ENCODE data around the gene LRRFIP1.

The LRRFIP1 gene

DNA sequence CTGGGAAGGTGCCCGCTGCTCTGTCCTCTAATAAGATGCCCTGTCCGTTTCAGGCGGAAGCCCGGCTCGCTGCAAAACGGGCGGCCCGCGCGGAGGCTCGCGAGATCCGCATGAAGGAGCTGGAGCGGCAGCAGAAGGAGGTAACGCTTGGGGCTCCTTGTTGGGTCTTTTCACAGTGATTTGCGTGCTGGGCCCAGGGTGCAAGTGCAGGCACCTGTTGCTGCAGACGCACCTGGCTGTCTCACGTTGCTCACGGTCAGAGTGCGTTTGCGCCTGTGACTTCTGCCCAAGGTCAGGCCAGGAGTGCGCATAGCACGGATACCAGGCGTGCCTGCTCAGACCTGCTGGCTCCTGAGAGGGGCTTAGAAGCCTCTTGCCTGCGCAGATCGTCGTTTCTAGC, 81.1 kb downstream of the LRRFIP1 start:
- DNase-seq: no peak

DNA sequence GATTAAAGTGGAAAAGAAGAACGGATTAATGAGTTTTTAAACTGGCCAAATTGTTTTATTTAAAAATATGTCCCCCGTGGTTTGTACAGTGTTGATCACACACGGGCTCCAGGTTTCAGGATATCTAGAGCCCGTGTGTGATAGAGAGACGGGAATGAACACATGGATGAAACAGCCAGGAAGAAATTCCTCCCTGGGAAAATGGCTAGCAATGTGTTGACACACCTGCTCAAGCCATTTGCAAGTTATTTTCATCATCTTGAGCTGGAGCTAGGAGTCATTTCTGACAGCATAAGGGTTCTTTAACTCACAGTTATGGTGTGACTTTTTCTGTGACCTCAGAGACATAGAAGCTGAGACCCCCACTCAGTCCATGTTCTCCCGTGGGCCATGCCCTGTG, 81.6 kb downstream of the LRRFIP1 start:
- DNase-seq: no peak

GRCh38 chr2:237711458-237712150, 84.2 kb downstream of the LRRFIP1 start:
- no peak for DNase-seq

GRCh38 chr2:237712477-237713377, 85.3 kb downstream of the LRRFIP1 start:
- DNase-seq: no peak

GRCh38 chr2:237714690-237715458, 87.5 kb downstream of the LRRFIP1 start:
- DNase-seq: peak; percentile 56

- DNase-seq: no peak
These were observed 88.1 kb downstream of the LRRFIP1 start for GRCh38 chr2:237715459-237715947.

- no peak for DNase-seq
These were observed 88.6 kb downstream of the LRRFIP1 start for GRCh38 chr2:237716011-237716410.

DNA sequence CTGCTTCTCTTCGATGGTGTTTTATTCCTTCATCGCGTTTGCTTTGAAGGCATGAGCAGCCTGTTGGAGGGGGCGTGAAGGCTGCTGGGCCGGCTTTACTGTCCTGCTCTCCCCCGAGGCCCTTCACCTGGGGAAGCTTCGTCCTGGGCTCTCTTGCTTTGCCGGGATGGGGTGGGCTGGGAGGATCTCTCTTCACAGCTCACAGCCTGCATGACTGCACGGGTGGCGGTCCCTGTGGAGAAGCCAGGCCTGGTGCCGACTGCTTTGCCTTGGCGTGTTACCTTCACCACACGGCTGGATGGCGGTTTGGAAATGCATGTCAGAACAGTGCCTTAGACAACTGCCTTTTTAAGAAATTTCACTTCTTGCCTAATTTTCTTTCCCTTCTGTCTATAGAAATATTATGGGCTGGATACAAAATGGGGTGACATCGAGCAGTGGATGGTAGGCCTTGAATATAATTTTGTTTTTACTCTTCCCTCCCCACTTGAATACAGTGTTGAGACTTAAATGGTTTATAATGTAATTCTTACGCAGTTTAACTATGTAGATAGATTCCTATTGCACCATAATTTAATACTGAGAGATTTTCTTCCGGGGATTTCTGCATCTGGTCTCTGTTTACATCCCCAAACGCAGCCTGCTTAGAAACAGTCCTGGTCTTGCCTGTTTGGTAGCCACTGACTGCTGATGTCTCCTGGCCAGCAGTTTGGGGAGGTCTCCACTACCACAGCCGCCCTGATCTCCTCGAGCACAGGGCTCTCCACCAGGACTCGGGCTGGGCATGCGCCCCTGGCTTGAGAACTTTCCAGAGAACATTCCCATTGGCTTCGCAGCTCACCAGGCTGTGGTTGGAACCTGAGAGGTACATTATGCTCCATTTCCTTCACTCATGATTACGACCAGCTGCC, 90.2 kb downstream of the LRRFIP1 start:
- no peak for DNase-seq

DNA sequence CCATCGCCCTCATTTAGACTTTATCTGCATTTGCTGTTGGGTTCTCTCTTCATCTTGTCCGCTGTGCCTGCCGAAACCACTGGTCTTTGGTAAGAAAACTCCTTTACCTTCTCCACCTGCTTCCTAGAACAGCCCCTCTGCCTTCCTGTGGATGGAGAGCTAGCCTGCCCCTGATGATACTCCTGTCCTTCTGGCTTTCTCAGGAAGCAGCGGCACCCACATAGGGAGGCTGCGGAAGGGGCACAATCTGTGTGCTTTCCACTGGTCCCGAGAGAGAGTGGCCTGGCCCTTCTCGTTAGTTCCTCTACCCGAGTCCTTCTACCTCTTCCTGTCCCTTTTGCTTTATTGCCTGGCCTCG, 90.9 kb downstream of the LRRFIP1 start:
- no peak for DNase-seq

GRCh38 chr2:237720444-237720843, 93.1 kb downstream of the LRRFIP1 start:
- no peak for DNase-seq

- peak; percentile 78 for DNase-seq
These were observed 93.6 kb downstream of the LRRFIP1 start for GRCh38 chr2:237720957-237721356.

GRCh38 chr2:237721458-237721857, 94.1 kb downstream of the LRRFIP1 start:
- DNase-seq: no peak

GRCh38 chr2:237722616-237723015, 95.2 kb downstream of the LRRFIP1 start:
- DNase-seq: no peak

DNA sequence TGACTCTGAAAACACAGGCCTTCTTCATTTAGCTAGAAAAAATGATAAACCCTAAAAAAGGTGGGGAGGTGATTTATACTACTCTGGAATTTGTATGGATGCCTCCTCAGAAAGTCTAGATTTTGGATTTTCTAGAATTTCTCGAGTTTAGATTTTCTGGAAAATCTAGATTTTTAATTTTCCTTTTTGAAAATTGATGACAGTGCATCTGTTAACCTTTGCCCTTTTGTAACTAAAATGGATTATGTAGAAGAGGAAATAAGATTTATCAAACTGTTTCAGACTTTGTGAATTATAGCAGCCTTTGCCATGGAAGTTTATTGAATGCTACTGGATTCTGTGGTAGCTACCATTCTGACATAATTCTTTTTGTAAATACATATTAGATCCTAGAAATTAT, 95.6 kb downstream of the LRRFIP1 start:
- no peak for DNase-seq

DNA sequence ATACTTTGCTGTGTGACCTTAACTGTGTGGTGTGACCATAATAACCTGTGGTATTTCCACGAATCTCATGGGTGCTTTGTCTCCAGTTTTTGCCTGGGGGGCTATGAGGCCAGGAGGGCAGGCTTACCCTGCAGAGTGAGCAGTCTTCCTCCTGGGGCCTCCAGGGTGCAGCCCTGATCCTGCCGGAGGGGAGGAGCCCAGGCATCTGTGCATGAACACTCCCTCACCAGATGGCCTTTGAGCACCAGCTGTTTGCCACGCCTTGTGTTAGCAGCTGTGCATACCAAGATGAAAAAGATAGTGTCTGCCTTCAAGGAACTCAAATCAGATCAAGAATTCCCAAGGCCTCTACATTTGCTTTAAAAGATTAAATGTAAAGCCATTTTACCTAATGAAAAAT, 96.2 kb downstream of the LRRFIP1 start:
- DNase-seq: peak; percentile 36

GRCh38 chr2:237724811-237725478, 97.6 kb downstream of the LRRFIP1 start:
- no peak for DNase-seq

GRCh38 chr2:237725661-237726060, 98.3 kb downstream of the LRRFIP1 start:
- DNase-seq: no peak

DNA sequence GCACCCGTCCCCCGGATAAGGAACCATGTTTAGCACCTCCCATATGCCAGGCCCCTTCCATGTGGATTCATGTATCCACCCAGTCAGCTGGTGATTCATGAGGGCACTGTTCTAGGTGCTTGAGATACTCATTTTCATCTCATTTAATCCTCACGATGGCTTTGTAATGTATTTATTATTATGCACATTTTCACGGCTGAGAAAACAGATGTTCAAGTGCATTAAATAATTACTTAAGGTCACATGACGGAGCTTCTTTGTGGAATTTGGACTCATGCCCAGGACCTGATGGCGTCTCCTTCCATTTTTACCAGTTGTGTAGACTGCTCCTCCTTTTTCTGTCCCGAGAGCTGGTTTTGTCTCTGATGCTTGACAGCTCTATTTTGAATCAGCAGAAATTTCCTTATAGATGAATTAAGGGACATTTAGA, 99.0 kb downstream of the LRRFIP1 start:
- DNase-seq: peak; percentile 76

DNA sequence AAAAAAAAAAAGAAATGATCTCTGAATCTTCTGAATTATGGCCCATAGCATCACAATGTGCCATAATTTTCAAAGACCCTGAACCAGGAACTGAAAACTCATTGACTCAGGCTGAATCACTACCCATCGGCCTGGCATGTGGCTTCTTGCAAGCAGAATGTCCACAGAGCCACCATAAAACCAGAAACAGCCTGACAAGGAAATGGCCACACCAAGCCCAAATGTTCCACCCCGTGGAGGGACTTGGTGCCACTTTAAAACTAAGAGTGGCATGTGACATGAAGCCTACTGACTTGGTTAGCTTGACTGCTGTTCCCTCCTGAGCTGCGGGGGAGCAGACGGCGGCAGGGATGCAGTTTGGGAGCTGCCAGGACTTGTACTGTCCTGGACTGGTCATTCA, 100.0 kb downstream of the LRRFIP1 start:
- no peak for DNase-seq

DNA sequence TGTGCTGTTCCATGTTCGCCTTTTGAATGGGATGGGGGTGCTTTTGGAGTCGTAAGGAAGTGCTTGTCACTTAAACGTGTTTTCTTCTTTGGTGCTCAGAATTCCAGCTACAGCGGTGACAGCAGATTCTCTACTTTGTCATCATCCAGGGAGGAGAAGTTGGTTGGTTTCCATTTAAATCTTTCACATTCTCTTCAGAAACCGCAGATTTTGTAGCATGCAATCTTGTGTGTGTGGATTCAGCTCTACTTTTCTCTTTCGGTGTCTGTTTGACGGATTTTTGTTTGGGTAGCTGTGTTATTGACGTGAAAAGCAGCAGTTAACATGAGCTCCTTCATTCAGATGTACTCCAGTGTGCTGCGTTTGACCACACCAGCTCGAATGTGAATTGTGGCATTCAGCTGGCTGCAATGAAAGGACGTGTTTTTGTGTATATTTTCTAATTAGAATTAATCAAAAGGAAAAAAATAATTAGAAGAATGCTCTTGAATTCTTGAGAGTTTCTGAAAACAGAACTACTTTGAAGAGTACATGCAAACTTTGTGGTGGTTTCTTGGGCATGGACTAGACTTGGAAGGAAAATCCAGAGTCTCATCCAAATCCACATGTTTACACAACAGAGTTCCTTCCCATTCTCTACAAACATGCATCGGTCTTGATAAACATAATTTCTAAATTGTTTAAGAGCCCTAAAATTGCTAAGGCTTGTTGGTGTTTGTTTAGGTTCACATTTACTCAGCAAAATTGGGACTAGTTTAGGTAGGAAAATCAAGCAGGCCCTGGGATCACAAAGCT, 102.5 kb downstream of the LRRFIP1 start:
- DNase-seq: peak; percentile 31

DNA sequence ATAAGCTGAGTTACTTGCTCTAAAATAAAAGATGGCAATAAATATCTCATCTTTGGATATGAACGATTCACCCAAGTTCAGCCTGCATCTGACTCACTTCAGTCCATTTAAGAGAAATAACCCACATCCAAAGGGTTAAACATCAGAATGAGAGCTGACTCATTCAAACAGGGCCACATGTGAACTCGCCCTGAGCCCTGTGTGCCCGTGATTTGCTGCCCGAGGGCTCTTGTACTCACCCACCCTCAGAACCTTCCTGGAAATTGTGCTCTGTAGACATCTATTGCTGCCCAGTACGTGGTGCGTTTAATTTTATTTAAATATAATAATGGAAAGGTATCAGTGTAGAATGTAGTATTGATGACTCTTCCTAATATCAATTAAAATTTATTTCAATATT, 104.3 kb downstream of the LRRFIP1 start:
- peak; percentile 69 for DNase-seq

All from fibroblast of upper back skin (primary cell).